ENCODE measurements around the gene COL4A2.
A peak's percentile ranks its signal among the peaks of the same experiment; 100 is the strongest.

The COL4A2 gene

DNA sequence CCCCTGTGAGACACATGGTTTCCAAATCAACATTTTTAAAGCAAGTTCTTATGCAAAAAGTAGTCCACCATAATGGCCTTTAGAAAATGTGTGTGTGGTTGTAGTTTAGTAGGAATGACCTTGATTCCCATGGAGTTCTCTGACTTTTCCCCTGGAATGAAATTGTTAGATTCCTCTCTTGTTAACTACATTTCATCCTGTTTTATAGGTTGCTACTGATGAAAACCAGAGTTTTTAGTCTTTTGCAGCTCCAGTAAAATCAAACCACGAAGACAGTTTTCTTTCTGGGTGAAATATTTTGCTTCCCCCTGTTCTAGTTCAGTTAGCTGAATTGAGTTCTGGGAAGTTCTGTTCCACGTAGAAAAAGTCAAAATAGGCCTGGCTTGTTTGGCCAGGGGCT lies 146.7 kb downstream of the COL4A2 start:
- in situ Hi-C loops (cut with MboI; ENCODE audit: low pct_unique_long_range_greater_than_20kb, low sequenced_read_pairs) = no loop called here
- no peak for DNase-seq

DNA sequence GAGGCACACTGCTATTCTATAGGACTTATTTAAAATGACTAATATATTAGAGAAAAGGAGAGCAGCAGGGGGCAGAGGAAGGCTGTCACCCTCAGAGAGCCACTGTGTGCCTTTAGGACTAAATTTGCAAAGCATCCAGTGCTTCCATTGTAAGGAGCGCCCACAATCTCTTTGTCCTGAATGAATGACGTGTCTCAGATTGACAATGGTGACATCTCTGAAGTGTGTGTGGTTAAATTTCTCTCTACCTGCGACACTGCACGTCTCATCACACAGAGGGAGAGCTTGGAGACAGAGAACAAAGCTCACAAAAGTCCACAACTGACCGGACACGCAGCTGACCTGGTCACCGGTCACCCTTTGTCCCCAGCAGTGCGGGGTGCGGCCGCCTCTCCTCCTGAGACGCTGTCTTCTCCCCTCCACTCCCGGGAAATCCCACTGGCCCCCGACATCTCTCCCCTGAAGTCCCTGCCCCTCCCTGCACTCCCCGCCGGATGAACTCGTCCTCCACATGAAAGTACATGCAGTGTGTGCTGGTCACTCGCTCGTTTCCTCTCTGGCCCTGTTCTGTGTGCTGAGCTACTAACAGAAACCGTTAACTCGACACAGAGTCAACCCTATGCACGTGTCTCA lies 147.3 kb downstream of the COL4A2 start:
- in situ Hi-C loops (cut with MboI; ENCODE audit: low pct_unique_long_range_greater_than_20kb, low sequenced_read_pairs) = no loop called here
- DNase-seq = no peak

DNA sequence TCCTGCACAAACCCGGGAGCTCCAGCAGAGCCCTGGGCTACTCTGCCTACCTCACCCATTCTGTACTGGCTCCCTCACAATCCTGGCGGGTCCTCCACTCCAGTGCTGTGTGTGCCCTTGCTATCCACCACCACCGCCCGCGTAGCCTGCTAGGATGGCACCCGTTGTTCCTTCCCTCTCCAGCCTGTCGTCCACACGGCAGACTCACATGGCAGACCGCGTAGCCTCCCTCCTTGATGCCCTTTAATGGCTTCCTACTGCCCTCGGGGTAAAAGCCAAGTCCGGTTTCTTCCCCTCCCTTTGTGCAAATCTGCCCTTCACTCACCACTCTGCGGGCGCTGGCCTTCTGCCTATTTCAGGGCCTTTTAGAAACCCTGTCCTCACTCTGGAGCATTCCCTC lies 147.9 kb downstream of the COL4A2 start:
- in situ Hi-C loops (cut with MboI; ENCODE audit: low pct_unique_long_range_greater_than_20kb, low sequenced_read_pairs) = no loop called here
- no peak for DNase-seq

DNA sequence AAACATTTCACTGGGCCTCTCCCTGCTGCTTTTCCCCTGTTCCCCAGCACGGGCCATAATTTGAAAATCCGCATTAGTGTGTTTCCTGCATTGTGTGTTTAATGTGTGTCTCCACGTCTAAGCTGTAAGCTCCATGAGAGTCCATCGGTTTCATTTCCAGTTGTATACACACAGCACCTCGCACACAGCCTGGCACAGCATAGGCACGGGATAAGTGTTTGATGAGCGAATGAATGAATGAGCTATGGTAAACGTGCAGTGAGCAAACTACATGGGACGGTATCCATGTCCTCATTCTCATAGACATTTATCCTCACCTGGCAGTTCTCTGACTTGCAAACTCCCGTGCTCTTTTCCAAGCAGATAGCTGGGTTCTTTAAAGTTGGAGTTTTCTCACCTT lies 148.4 kb downstream of the COL4A2 start:
- no peak for DNase-seq
- in situ Hi-C loops (cut with MboI; ENCODE audit: low pct_unique_long_range_greater_than_20kb, low sequenced_read_pairs) = no loop called here

DNA sequence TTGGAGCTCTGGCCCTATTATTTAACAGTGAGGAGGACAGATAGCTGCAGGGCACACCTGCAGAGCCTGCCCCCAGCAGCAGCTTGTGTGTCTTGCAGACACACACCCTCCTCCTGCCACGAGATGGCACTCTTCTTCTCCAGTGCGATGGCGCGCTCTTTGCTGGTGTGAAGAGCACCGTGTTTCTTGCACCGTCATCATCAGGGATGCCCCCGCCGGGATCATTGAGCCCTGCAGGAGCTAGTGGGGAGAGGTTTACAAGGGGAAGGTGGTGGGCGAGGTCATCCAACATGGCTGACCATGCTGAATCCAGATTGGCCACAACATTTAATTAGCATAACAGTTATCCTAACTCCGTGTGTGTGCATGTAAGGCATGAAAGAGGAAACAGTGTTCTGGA lies 148.9 kb downstream of the COL4A2 start:
- peak; percentile 82 for DNase-seq
- in situ Hi-C loops (cut with MboI; ENCODE audit: low pct_unique_long_range_greater_than_20kb, low sequenced_read_pairs) = no loop called here

DNA sequence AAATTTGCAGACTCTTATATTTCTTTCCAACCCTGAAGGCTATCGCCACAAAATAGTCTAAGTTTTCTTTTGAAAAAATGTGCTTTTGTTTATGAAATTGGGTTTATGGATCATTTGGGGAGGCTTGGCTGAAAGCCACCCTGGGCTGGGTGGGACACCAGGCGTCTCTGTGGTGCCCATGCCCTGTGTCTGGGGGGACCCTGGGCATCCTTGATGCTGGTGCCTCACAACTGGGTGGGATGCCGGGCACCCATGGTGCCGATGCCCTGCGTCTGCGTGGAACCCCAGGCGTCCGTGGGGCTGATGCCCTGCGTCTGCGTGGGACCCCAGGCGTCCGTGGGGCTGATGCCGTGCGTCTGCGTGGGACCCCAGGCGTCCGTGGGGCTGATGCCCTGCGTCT lies 149.5 kb downstream of the COL4A2 start:
- no peak for DNase-seq
- in situ Hi-C loops (cut with MboI; ENCODE audit: low pct_unique_long_range_greater_than_20kb, low sequenced_read_pairs) = no loop called here

DNA sequence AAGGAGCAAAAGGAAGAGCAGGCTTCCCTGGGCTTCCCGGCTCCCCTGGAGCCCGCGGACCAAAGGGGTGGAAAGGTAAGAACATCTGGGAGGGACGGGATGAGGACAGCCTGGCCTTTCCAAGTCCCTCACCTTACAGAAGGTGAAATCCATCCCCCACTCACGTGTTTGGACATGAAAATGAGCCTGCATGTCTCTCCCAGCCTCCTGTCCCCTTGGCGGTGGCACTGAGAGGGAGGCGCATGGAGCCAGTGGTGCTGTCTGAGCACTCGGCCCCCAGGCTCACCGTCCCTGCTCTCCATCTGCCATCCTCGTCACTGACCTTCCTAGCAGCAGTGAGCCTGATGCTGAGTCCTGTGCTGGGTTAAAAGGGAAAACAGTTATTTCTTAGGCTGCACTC lies 150.3 kb downstream of the COL4A2 start:
- in situ Hi-C loops (cut with MboI; ENCODE audit: low pct_unique_long_range_greater_than_20kb, low sequenced_read_pairs) = no loop called here
- DNase-seq = no peak

DNA sequence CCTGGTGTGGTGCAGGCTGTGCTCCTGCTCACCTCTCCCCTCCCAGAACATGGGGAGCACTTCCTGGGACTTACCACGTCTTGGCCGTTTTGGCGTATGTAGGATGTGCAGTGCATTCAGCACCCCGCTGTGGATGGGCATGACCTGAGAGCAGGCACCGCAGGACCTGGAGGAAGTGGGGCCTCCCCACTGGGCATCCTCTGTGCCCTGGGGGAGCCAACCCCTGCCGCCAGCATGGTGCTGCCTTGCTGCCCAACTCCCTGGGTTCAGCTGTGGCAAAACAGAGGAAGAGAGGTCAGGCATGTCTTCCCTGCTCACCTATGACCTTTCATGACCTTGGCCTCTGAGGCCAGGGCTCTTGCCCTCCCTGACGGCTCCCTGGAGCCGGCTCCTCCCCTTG lies 150.9 kb downstream of the COL4A2 start:
- in situ Hi-C loops (cut with MboI; ENCODE audit: low pct_unique_long_range_greater_than_20kb, low sequenced_read_pairs) = no loop called here

DNA sequence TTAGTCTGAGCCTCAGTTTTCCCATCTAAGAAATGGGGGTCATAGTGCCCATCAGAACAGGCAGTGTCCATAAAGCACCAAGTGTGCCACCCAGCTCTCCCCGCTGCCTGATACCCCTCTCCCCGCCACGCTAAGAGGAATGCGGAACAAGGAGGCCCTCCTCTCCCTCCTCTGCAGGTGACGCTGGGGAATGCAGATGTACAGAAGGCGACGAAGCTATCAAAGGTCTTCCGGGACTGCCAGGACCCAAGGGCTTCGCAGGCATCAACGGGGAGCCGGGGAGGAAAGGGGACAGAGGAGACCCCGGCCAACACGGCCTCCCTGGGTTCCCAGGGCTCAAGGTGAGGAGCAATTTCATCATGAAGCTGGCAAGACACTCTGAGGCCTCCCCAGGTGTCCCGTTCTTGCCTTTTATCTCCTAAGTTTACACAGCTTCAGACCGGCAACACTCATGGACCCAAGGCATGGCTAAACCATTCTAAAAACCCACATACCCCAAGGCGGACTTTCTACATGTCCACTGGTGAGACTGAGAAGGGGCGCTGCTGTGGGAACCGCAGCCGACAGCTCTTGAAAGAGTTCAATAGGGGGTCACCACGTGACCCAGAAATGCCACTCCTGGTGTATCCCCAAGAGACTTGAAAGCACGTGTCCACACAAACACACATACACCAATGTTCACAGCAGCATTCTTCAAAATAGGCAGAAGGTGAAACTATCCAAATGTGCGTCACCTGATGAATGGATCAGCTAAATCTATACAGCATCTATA lies 151.7 kb downstream of the COL4A2 start:
- no peak for DNase-seq
- in situ Hi-C loops (cut with MboI; ENCODE audit: low pct_unique_long_range_greater_than_20kb, low sequenced_read_pairs) = no loop called here

More for the DNA sequence above, 150.9 kb downstream of the COL4A2 start:
- DNase-seq = no peak

DNA sequence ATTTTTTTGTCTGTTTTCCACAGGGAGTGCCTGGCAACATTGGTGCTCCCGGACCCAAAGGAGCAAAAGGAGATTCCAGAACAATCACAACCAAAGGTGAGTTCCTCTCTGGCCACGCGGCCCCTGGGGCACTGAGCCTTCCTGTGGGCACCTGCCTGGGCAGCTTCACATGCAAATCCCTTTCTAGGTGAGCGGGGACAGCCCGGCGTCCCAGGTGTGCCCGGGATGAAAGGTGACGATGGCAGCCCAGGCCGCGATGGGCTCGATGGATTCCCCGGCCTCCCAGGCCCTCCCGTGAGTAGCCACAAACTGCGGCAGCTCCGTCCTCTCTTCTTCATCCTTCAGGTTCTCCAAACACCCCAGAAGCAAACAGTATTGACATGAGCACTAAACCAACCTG lies 155.0 kb downstream of the COL4A2 start:
- in situ Hi-C loops (cut with MboI; ENCODE audit: low pct_unique_long_range_greater_than_20kb, low sequenced_read_pairs) = no loop called here
- no peak for DNase-seq

DNA sequence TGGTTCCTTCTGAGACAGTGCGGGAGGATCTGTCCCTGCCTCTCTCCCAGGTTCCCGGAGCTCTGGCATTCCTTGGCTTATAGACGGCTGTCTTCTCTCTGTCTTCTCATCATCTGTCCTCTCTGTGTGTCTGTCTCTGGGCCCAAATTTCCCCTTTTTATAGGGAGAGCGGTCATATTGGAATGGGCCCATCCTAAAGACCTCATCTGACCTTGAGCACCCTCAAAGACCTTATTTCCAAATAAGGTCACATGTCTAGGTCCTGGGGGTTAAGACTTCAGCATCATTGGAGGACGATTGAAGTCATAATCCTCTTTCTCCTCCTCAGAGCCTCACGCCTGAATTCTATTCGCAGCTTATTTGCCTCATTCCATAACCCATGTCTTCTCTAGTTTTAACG lies 156.1 kb downstream of the COL4A2 start:
- in situ Hi-C loops (cut with MboI; ENCODE audit: low pct_unique_long_range_greater_than_20kb, low sequenced_read_pairs) = no loop called here
- DNase-seq = no peak

DNA sequence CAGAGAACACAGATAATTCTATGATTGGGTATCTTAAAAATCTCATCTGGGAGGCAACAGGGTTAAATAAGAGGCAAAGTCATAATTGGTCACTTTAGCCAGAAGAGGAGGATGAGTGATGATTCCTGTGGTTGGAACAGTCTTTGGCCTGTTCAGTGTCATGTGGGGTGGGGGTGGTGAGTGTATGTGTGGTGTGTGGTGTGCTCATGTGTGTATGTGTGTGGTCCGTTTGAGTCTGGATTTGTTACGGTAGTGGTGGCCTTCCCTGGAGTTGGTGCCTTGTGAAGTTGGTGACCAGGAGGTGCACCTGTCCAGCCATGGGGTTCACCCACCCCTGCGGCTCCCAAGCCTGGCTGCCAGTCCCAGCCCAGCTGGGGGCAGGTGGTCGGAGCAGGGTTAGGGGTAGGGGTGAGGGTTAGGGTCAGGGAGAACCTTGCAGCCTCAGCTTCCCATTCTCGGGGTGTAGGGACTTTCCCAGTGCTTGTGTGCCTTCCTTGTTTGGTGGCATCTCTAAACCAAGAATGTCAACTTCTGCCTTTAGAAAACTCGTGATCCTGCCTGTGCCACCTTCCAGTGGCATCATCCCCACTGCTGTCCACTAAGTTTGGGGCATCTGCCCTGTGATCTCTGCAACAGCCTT lies 156.9 kb downstream of the COL4A2 start:
- no peak for DNase-seq
- in situ Hi-C loops (cut with MboI; ENCODE audit: low pct_unique_long_range_greater_than_20kb, low sequenced_read_pairs) = no loop called here

DNA sequence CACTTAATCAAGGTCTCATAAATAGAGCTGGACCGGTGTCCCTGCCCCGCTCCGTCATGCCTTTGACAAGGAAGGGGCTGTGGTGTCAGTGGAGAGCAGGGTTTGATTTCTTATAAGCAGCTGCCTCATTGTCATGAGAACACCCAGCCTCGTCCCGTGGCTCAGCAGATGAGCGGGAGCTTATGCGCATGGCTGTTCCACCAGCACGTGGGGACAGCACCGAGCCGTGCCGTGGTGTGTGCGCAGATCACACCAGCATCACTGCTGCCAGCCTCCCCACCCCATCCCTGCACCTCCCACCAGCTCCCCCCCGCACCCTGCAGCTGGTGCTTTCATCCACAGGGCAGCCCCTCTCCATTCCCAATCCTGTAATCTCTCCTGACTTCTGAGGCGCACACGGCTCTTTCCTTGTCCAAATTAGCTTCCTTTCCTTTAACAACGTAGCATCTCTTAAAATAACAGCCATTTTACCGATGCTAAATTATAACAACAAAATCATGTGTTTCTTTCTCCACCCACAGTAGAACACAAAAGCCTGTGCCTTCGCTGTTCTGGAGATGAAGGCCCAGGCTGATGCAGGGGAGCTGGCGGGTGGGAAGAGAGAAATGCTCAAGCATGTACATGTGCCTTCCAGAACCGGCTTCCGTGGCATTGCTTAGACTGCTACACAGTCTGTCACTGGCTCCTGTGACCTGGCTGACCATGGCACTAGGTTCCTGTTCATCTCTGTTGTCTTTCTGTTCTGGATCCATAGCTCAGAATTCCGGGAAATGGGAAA lies 157.7 kb downstream of the COL4A2 start:
- in situ Hi-C loops (cut with MboI; ENCODE audit: low pct_unique_long_range_greater_than_20kb, low sequenced_read_pairs) = no loop called here
- no peak for DNase-seq

DNA sequence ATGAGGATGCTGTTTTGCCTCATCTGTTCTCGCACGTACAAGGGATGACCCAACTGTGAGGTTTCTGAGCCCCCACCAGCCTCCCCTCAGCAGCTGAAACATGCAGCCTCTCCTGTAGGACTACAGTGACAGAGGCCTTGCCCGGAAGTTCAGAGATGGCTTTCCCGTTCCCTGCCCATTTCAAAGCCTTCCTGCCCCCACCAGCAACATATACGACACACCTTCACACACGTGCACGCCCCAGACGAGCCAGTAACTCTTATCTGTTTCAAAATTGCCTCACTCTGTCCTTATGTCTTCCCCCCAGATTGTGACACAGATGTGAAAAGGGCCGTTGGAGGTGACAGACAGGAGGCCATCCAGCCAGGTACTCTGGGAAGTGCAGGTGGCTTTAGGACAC lies 158.6 kb downstream of the COL4A2 start:
- no peak for DNase-seq
- in situ Hi-C loops (cut with MboI; ENCODE audit: low pct_unique_long_range_greater_than_20kb, low sequenced_read_pairs) = no loop called here

DNA sequence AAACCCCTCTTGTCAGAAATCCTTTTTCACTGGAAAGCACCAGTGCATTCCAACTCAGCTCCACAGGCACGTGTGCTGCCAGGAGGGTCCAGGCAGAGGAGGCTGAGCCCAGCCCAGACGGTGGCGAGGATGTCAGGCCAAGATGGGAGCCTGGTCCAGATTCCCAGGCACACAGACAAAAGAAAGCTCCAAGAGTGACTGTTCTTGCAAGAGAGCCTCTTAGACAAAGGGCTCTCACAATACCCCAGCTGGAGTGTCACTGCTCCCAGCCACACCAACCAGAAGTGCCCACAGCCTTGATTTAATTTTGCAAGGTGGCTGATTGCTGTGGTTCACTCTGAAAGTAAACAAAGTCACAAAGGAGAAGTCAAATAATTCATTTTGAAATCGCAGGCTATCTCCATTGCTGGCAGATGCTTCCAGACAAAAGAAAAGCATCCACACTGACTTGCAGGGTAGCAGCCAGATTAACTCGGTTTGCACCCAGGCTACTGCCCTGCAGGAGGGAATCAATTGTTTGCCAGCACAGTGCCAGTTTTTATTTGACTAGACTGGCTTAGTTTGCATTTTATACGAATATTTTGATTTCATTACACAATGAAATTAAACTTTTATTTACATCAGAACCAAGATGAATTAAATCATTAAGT lies 159.3 kb downstream of the COL4A2 start:
- in situ Hi-C loops (cut with MboI; ENCODE audit: low pct_unique_long_range_greater_than_20kb, low sequenced_read_pairs) = no loop called here
- no peak for DNase-seq

DNA sequence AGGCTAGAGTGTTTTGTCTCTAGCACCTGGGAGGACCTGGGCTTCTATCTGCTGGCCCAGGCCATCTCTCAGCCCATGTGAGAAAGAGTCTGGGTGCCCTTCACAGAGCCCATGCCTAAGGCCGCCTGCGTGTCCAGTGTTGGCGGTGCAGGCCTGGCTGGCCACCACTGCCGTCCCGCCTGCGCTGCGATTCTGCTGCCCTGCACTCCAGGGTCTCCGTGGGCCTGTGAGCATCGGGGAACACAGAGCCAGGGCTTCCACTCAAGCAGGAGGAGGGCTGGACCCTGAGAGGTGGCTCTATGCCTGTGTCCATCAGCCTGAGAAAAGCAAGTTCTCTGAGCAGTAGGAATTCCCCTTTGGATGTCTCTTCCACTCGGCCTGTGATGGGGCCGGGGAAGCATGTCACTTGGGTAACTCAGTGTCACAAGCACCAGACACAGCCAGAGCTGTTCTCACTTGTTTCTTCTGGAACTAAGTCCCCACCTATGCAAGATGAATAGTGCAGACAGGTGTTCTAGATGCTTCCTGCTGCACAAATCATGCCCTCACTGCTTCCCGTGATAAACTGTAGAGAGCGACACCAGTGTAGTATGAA lies 160.5 kb downstream of the COL4A2 start:
- DNase-seq = no peak
- in situ Hi-C loops (cut with MboI; ENCODE audit: low pct_unique_long_range_greater_than_20kb, low sequenced_read_pairs) = no loop called here

DNA sequence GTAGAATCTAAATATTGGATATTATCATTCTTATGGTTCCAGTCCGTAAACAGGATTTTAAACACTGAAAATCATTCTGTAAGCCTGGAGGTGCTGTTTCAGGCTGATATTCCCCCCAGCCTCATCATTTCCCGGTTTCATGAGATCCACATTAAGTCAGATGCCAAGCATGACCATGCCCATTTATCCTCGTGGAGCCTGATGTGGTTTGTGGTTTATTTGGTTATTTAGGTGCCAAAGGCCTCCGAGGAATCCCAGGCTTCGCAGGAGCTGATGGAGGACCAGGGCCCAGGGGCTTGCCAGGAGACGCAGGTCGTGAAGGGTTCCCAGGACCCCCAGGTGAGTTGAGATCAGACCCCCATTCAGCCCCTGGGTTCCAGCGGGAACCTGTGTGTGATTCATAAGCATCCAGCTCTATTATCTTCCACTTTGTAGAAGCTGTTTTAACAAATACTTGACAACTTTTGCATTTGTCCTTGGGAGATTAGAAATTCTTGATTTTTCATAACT lies 162.0 kb downstream of the COL4A2 start:
- in situ Hi-C loops (cut with MboI; ENCODE audit: low pct_unique_long_range_greater_than_20kb, low sequenced_read_pairs) = no loop called here

DNA sequence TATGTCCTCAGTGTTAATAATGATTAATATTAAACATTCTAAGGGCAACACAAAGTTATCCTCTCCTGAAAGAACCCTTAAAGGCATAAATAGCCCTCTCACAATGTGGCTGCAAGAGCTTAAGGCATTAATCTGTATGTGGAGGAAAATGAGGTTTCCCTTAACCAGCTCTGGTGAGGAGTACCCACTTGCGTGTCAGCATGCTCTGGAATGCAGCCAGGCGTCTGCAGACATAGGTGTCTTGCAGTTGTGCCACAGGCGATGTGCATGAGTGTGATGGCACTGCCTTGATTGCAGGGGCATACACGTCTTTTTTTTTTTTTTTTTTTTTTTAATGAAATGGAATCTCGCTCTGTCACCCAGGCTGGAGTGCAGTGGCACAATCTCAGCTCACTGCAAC lies 162.5 kb downstream of the COL4A2 start:
- DNase-seq = no peak
- in situ Hi-C loops (cut with MboI; ENCODE audit: low pct_unique_long_range_greater_than_20kb, low sequenced_read_pairs) = no loop called here

More for the DNA sequence above, 162.0 kb downstream of the COL4A2 start:
- no peak for DNase-seq

Data from KBM-7 (cell line).